BJ (cell line): ENCODE data around the gene DRC7. TPM values are rescaled to one million over a fixed set of nuclear protein-coding genes. Genes with fewer than 3 reads are reported as not detected.

ENCODE experiments used
- CTCF ChIA-PET: fragments of 350-600 bp; formaldehyde crosslinking; extraction: SDS; loops from one replicate; lab custom pipeline; 2021; ENCODE audit warnings: antibody characterized with exemption, inconsistent platforms; lab: Yijun Ruan, JAX
- POLR2A ChIA-PET: fragments of 300-600 bp; sonication (Branson Sonifier 250); formaldehyde crosslinking; extraction: SDS; loops from one replicate; lab custom pipeline; 2021; ENCODE audit warnings: antibody characterized with exemption; lab: Charles Lee
- DNase-seq: peaks from one replicate; pipeline ENCODE4 v3.0.0-alpha.2; 2011; ENCODE audit warnings: low read depth
- H3K27me3 ChIP-seq: 2 replicates; pipeline ENCODE4 v1.6.0; 2011; ENCODE audit warnings: low read length; ENCODE audit not compliant: control insufficient read depth, insufficient read depth
- H3K36me3 ChIP-seq: 2 replicates; pipeline ENCODE4 v1.5.1; 2011; ENCODE audit warnings: low read length; ENCODE audit not compliant: control insufficient read depth, insufficient read depth
- H3K4me3 ChIP-seq: 2 replicates; pipeline ENCODE4 v1.5.1; 2011; ENCODE audit warnings: low read depth, mild to moderate bottlenecking, control low read depth, low read length
- polyA plus RNA-seq: library from polyadenylated mRNA; depleted of rRNA; stranded (reverse); fragments of >200 nt; gene quantifications from 2 replicates; pipeline ENCODE4 v1.2.3, GENCODE V29; 2011
- TF ChIP-seq, protein P1 (sequence below): IDR thresholded peaks from 2 replicates; pipeline ENCODE4 v1.5.1; 2011; ENCODE audit warnings: low read depth, mild to moderate bottlenecking, control low read depth, inconsistent platforms, low read length, moderate library complexity; ENCODE audit not compliant: insufficient read depth

DRC7 gene
- polyA plus RNA-seq, 1 experiment, result not detected

DNA sequence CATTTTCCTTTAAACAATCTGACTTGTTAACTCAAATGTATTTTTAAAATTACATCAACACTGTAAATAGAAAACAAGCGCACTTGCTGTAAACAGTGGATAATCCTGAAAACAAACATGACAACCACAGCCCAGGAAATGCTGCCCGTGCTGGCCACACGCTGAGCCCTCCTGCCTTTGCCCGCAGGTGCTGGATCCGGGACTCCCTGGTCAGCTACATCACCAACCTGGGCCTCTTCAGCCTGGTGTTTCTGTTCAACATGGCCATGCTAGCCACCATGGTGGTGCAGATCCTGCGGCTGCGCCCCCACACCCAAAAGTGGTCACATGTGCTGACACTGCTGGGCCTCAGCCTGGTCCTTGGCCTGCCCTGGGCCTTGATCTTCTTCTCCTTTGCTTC is 33.1 kb upstream of the DRC7 start:
- ChIA-PET CTCF (interaction anchor here (1.7 kb wide), 1 partner anchor 13 kb away, joined by 4 read pairs; no protein-coding TSS in a partner anchor), POLR2A (no interaction called here)
- TF ChIP-seq, protein P1, sequence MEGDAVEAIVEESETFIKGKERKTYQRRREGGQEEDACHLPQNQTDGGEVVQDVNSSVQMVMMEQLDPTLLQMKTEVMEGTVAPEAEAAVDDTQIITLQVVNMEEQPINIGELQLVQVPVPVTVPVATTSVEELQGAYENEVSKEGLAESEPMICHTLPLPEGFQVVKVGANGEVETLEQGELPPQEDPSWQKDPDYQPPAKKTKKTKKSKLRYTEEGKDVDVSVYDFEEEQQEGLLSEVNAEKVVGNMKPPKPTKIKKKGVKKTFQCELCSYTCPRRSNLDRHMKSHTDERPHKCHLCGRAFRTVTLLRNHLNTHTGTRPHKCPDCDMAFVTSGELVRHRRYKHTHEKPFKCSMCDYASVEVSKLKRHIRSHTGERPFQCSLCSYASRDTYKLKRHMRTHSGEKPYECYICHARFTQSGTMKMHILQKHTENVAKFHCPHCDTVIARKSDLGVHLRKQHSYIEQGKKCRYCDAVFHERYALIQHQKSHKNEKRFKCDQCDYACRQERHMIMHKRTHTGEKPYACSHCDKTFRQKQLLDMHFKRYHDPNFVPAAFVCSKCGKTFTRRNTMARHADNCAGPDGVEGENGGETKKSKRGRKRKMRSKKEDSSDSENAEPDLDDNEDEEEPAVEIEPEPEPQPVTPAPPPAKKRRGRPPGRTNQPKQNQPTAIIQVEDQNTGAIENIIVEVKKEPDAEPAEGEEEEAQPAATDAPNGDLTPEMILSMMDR, result no peak
- no peak for DNase-seq
- H3K36me3 ChIP-seq, result no peaks in the 10 kb centered on the region
- H3K27me3 ChIP-seq, result no peaks in the 10 kb centered on the region; the same call in 1 of the 2 replicates
- H3K4me3 ChIP-seq, result no peak overlapping the region

DNA sequence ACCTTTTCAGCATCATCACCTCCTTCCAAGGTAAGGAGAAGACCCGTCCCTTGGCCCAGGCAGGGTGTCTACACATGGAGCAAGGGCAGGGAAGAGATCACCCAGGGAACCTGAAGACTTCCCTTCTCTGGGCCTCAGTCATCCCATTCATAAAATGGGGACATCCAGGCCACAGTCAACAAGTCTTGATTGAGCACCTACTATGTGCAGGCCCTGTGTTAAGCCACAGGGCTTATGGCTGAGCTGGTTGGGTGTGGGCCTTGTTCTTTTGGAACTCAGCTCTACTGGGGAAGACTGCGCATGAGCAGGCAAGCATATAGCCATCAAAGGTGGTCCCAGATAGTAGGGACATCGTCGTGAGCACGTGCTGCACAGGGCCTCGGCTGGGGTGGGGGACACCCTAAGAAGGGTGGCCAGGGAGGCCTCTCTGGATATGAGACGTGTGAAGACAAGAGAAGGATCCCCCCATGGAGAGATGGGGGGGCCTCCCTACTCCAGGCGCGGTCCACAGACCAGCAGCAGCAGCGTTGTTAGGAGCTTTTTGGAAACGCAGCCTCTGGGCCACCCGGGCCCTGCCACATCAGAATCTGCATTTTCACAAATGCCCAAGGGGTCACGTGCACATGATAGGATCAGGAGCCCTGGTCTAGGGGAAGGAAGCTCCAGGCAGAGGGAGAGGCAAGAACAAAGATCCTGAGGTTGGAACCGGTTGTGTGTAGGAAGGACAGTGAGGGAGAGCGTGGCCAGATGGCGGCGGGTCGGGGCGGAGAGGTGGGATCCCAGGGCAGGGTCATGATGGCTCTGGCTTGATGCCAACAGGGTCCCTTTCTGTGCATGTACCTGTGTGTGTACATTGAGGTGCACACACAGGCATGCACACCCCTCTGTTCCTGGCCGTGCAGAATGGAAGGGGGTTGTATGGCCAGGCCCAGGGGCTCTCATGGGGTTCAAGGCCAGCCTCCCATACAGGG is 32.4 kb upstream of the DRC7 start:
- Histone ChIP-seq H3K27me3 (no peaks in the 10 kb centered on the region; the same call in 1 of the 2 replicates), H3K36me3 (no peaks in the 10 kb centered on the region), H3K4me3 (no peak overlapping the region)
- DNase-seq, result no peak
- ChIA-PET CTCF (interaction anchor here (1.7 kb wide), 1 partner anchor 14 kb away, joined by 4 read pairs; no protein-coding TSS in a partner anchor), POLR2A (no interaction called here)
- TF ChIP-seq, protein P1, result no peak

DNA sequence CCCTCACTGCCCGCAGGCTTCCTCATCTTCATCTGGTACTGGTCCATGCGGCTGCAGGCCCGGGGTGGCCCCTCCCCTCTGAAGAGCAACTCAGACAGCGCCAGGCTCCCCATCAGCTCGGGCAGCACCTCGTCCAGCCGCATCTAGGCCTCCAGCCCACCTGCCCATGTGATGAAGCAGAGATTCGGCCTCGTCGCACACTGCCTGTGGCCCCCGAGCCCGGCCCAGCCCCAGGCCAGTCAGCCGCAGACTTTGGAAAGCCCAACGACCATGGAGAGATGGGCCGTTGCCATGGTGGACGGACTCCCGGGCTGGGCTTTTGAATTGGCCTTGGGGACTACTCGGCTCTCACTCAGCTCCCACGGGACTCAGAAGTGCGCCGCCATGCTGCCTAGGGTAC is 31.2 kb upstream of the DRC7 start:
- TF ChIP-seq, protein P1, result no peak
- H3K27me3 ChIP-seq, result no peaks in the 10 kb centered on the region; the same call in 1 of the 2 replicates
- CTCF ChIA-PET, result interaction anchor here (1.0 to 1.7 kb wide), 4 partner anchors 9 to 72 kb away, joined by 3 to 8 read pairs (median 4); no protein-coding TSS in a partner anchor
- H3K4me3 ChIP-seq, result no peak overlapping the region
- DNase-seq, result no peak
- POLR2A ChIA-PET, result no interaction called here
- H3K36me3 ChIP-seq, result no peaks in the 10 kb centered on the region

DNA sequence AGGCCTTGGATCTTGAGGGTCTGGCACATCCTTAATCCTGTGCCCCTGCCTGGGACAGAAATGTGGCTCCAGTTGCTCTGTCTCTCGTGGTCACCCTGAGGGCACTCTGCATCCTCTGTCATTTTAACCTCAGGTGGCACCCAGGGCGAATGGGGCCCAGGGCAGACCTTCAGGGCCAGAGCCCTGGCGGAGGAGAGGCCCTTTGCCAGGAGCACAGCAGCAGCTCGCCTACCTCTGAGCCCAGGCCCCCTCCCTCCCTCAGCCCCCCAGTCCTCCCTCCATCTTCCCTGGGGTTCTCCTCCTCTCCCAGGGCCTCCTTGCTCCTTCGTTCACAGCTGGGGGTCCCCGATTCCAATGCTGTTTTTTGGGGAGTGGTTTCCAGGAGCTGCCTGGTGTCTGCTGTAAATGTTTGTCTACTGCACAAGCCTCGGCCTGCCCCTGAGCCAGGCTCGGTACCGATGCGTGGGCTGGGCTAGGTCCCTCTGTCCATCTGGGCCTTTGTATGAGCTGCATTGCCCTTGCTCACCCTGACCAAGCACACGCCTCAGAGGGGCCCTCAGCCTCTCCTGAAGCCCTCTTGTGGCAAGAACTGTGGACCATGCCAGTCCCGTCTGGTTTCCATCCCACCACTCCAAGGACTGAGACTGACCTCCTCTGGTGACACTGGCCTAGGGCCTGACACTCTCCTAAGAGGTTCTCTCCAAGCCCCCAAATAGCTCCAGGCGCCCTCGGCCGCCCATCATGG is 30.5 kb upstream of the DRC7 start:
- ChIA-PET CTCF (interaction anchor here (1.0 to 1.7 kb wide), 4 partner anchors 8 to 73 kb away, joined by 3 to 8 read pairs (median 4); no protein-coding TSS in a partner anchor), POLR2A (no interaction called here)
- no peaks in the 10 kb centered on the region for H3K36me3 ChIP-seq
- H3K27me3 ChIP-seq, result peaks cover 2% of the 10 kb centered on the region; the same call in 1 of the 2 replicates
- no peak overlapping the region for H3K4me3 ChIP-seq
- DNase-seq, result no peak
- TF ChIP-seq, protein P1, result no peak

DNA sequence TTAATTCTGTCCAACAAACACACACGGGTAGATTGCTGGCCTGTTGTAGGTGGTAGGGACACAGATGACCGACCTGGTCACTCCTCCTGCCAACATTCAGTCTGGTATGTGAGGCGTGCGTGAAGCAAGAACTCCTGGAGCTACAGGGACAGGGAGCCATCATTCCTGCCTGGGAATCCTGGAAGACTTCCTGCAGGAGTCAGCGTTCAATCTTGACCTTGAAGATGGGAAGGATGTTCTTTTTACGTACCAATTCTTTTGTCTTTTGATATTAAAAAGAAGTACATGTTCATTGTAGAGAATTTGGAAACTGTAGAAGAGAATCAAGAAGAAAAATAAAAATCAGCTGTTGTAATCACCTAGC is 30.0 kb upstream of the DRC7 start:
- H3K4me3 ChIP-seq, result no peak overlapping the region
- TF ChIP-seq, protein P1, result no peak
- no peak for DNase-seq
- H3K36me3 ChIP-seq, result no peaks in the 10 kb centered on the region
- ChIA-PET CTCF (interaction anchor here (1.0 to 1.7 kb wide), 4 partner anchors 8 to 74 kb away, joined by 3 to 8 read pairs (median 4); no protein-coding TSS in a partner anchor), POLR2A (no interaction called here)
- H3K27me3 ChIP-seq, result peaks cover 2% of the 10 kb centered on the region; the same call in 1 of the 2 replicates
